GM18519 (cell line): ENCODE measurements around the gene SULT4A1.
"Not testable (repeated sequence)": the region's sequence is repeated elsewhere in the genome, so short reads cannot be mapped to it uniquely, and the experiment has no call there.

Experiments used
- ATAC-seq: cut with Tn5 transposase; IDR thresholded peaks from one replicate; pipeline ENCODE4 v1.9.1; 2021; ENCODE audit warnings: mild to moderate bottlenecking, moderate library complexity; ENCODE audit not compliant: unreplicated experiment, low FRiP score

The SULT4A1 gene

GRCh38 chr22:43887391-43887790, 25.1 kb upstream of the SULT4A1 start:
- no peak for ATAC-seq

DNA sequence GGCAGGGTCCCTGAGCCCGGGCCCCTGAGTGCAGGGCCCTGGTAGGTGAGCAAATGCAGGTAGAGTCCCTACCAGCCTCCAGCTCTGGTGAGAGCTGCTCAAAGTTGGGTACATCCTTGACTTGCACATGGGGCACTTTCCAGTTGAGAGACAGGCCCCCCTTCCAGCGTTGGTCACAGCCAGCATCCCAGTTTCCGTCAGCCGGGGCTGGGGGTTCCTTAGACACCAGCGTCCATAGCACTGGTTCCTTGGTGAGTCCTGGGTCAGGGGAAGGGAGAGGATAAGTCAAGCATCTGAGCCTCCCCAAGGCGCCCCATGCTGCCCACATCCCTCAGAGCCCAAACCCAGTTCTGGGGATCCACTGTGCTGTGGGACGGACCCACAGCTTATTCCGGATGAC, 23.9 kb upstream of the SULT4A1 start:
- ATAC-seq: no peak

- no peak for ATAC-seq
Observed at GRCh38 chr22:43885786-43886185, 23.5 kb upstream of the SULT4A1 start.

- no peak for ATAC-seq
Observed at GRCh38 chr22:43885319-43885671, 23.0 kb upstream of the SULT4A1 start.

DNA sequence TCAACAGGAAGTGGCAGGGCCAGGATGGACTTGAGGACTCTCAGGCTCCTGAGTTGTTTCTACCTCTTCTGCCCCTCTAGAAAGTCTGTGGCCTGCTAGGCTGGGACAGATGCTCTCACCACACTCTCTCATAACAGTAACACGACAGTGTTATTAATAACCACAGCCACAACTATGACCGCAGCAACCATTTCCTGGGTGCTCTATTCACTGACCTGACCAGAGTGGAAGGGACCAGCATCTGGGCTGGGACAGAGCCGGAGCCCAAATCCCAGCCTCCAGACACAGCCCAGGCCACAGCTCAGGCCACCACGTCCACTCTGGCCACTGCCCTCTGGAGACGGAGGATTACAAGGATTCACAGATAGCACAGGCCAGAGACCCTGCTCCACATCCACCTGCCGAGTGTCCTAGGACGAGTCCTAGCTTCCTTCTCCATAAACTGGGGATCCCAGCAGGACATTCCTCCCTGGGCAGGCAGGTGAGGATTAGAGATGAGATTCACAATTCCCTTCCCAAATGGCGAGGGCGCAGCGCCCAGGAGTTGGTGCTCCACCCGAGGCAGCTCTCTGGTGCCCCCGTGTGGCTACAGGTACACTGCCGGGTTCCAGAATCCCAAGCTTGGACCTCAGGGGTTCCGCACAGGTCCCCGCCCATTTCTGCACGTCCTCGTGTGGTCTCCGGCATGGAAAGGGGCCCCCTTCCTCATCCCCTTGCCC, 22.4 kb upstream of the SULT4A1 start:
- ATAC-seq: no peak

GRCh38 chr22:43883719-43884415, 21.6 kb upstream of the SULT4A1 start:
- no peak for ATAC-seq

DNA sequence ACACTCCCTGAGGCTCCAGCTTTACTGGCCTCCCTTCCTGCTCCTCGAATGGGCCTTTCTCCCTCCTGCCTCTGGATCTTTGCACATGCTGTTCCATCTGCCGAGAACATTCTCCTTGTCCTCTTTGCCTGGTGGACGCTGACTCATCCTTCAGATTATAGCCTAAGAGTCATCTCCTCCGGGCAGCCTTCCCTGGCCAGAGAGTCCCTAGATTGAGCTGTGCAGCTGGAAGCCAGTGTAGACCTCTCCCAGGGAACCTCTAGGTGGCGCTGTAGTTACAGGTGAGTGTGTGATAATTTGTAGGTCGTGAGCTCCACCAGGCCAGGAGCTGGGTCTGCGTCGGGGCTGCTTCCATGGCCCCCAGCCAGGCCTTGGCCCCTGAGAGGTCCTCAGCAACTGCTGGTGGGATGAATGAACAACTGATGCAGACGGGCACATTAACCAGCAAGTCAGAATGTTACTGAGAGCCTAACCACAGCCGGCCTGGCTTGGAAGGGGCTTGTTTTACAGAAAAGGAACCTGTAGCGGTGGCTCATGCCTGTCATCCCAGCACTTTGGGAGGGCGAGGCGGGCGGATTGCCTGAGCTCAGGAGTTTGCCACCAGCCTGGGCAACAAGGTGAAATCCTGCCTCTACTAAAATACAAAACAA, 20.8 kb upstream of the SULT4A1 start:
- no peak for ATAC-seq

- ATAC-seq: no peak
Observed at GRCh38 chr22:43882122-43882767, 19.9 kb upstream of the SULT4A1 start.

- ATAC-seq: no peak
Observed at GRCh38 chr22:43881091-43882061, 19.1 kb upstream of the SULT4A1 start.

GRCh38 chr22:43880541-43880991, 18.3 kb upstream of the SULT4A1 start:
- ATAC-seq: no peak

DNA sequence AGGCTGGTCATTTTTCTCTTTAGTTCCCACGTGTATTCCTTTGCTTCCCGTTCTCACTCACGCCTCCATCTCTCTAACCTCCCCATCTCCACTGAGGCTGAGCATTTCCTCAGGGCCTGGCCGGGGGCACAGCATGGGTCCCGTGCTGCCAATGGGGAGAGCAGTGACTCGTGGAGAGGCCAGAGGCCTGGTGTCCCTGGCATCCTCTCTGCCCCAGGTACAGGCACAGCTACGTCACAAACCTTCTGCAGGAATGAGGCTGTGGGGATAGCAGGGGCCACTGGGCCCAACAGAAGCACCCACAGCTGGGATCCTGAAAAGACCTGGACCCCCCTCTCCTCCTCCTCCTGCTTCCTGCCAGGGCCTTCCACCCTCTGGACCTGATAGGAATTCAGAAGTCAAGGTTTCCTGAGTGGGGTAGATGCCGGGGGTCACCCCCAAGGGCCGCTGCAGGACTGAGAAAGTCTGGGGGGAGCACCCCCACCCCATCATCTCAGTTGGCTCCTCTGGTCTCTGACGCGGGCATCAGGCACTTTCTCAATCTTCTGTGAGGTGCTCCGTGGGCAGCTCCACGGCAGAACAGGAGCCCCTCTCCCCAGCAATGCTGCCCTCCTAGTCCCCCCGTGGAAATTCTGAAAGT, 17.7 kb upstream of the SULT4A1 start:
- no peak for ATAC-seq

DNA sequence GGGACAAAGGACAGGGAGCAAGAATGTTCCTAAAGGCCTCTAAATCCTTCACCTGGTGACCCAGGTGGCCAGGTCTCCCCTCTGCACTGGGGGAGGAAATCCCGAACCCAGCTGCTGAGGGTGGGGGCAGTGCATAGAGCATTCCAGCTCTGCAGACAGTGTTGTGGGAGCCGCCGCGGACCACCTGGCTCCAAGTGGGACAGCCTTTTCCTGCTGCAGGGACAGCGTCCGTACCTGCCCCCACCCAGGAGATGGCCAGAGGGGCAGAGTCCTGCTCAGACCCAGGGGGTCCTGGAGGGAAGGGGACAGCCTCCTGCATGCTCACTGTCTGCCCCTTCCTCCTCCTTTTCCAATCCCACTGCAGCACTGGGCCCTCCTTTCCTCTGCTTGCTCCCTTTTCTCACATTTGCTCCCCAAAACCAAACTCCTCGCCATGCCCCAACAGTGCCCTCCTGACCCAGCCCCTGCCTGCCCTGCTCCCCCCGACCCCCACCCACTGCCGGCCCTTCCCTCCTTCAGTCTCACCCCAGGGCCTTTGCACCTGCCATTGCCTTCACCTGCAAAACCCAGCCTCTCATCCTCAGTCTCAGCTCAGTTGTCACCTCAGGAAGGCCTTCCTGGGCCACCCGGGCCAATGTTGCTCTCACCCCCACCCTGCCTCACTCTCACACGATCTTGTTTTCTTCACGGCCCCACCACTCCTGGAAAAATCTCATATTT, 16.7 kb upstream of the SULT4A1 start:
- ATAC-seq: no peak

- no peak for ATAC-seq
Observed at GRCh38 chr22:43878079-43878795, 15.9 kb upstream of the SULT4A1 start.

- no peak for ATAC-seq
Observed at GRCh38 chr22:43876866-43877509, 14.7 kb upstream of the SULT4A1 start.

GRCh38 chr22:43869799-43870198, 7.5 kb upstream of the SULT4A1 start:
- no peak for ATAC-seq

- ATAC-seq: not testable (repeated sequence)
Observed at GRCh38 chr22:43869001-43869400, 6.7 kb upstream of the SULT4A1 start.

- ATAC-seq: no peak
Observed at GRCh38 chr22:43867839-43868635, 5.7 kb upstream of the SULT4A1 start.
